Stimulated activated CD4-positive, alpha-beta T cell treated with anti-CD3 and anti-CD28 coated beads, TNF-alpha, amount 100 ng/mL, for 4 hours (primary cell): ENCODE measurements around the gene ACAA2.
A peak's percentile ranks its signal among the peaks of the same experiment; 100 is the strongest.

Experiments used
- DNase-seq, 3 experiments: peaks; one replicate each; pipeline ENCODE4 v3.0.0-alpha.2; 2020; ENCODE audit warnings: low read depth in 3 of 3

Gene ACAA2

GRCh38 chr18:49813319-49814146, at the start of gene ACAA2:
TSS of gene ACAA2 (minus strand) at chr18:49813533. CDS start at chr18:49813484, 49 bp downstream.
- DNase-seq = peak; percentile 65 to 67 (median 66)

- no peak for DNase-seq
These were observed 49.5 kb upstream of the ACAA2 start for GRCh38 chr18:49862656-49863385.

GRCh38 chr18:49861659-49862058, 48.3 kb upstream of the ACAA2 start:
- DNase-seq = no peak

- DNase-seq = no peak
These were observed 46.4 kb upstream of the ACAA2 start for GRCh38 chr18:49859725-49860124.

- DNase-seq = no peak
These were observed 45.7 kb upstream of the ACAA2 start for GRCh38 chr18:49859021-49859359.

- DNase-seq = peak; percentile 8 to 29 (median 22)
These were observed 45.1 kb upstream of the ACAA2 start for GRCh38 chr18:49858309-49859020.

- no peak for DNase-seq
These were observed 44.4 kb upstream of the ACAA2 start for GRCh38 chr18:49857708-49858107.

GRCh38 chr18:49856496-49856895, 43.2 kb upstream of the ACAA2 start:
- DNase-seq = no peak

GRCh38 chr18:49855711-49856415, 42.5 kb upstream of the ACAA2 start:
- no peak for DNase-seq

GRCh38 chr18:49854681-49855080, 41.3 kb upstream of the ACAA2 start:
- DNase-seq = no peak

GRCh38 chr18:49853436-49853835, 40.1 kb upstream of the ACAA2 start:
- DNase-seq = no peak

GRCh38 chr18:49853011-49853410, 39.7 kb upstream of the ACAA2 start:
- no peak for DNase-seq

- no peak for DNase-seq
These were observed 38.3 kb upstream of the ACAA2 start for GRCh38 chr18:49851624-49852023.

- DNase-seq = no peak
These were observed 37.3 kb upstream of the ACAA2 start for GRCh38 chr18:49850636-49851035.

- no peak for DNase-seq
These were observed 36.2 kb upstream of the ACAA2 start for GRCh38 chr18:49849331-49850217.

GRCh38 chr18:49848115-49848514, 34.8 kb upstream of the ACAA2 start:
- no peak for DNase-seq

- no peak for DNase-seq
These were observed 34.2 kb upstream of the ACAA2 start for GRCh38 chr18:49847524-49847923.

- DNase-seq = no peak
These were observed 33.6 kb upstream of the ACAA2 start for GRCh38 chr18:49846718-49847470.

- no peak for DNase-seq
These were observed 33.0 kb upstream of the ACAA2 start for GRCh38 chr18:49846361-49846662.

GRCh38 chr18:49845629-49846360, 32.5 kb upstream of the ACAA2 start:
- DNase-seq = no peak
